Eye (tissue), 1 donor: ENCODE data around the gene PTPRN2.

Source experiments
- DNase-seq: peaks from one replicate; pipeline ENCODE4 v3.0.0-alpha.2; 2015

The PTPRN2 gene

DNA sequence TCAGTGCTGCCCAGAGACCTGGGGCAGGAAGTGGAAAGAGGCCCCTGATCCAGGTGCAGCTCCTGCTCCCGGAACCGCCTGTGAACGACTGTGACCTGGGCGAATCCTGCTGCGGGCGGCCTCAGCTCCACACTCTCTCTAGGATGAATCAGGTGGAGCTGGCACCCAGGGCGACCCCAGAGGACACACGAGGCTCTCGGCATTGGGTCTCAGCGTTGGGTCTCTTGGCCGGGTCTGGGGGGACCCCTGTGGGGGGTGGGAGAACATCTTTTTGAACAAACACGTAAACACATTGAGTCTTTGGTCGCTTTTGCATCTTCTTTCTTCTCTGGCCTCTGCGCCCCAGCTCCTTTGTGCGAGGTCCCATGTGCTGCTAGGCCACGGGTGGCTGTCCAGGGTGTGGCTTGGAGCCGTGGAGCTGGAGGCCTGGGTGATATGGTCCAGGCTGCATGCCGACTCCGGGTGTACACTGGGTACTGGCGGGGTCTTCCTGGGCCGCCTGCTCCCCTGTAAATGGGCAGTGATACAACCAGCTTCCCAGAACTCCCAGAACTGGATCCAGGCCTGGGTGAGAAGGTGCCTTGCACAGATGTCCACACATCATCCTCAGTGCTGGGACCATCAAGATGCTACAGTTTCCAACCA is 815.0 kb downstream of the PTPRN2 start:
- DNase-seq = no peak

GRCh38 chr7:157771689-157772088 is 815.9 kb downstream of the PTPRN2 start:
- no peak for DNase-seq

GRCh38 chr7:157770716-157771320 is 816.8 kb downstream of the PTPRN2 start:
- DNase-seq = no peak

DNA sequence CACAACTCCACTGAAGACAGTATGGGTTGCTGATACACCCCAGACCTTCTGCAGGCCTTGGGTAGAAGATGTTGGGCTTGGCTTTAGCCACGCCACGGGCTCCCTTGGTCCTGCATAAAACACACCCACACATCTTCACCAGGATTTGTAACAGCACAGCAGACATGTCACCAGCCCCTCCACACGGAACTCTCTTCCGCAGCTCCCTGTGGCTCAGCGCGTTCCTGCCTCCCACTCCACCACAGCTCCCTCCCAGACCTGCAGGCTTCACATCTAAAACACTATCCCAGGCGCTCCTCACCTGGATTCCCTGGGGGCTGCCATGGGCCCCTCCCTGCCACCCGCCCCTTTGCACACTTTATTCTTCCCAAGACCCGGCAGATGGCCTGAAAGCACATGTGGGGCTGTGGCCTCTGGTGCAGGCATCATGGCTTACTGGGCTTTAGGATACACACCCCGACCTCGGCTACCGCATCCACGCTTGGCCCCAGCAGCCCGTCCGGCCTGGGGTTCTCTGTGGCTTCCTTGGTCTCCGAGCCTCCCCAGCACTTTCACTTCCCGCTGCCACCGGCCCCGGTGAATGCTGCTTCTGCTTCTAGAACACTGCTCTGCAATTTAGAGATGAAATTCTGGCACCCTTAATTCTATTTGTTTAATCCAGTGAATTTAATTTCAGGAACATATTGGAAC is 818.0 kb downstream of the PTPRN2 start:
- DNase-seq = no peak

GRCh38 chr7:157769086-157769485 is 818.5 kb downstream of the PTPRN2 start:
- peak; percentile 76 for DNase-seq

DNA sequence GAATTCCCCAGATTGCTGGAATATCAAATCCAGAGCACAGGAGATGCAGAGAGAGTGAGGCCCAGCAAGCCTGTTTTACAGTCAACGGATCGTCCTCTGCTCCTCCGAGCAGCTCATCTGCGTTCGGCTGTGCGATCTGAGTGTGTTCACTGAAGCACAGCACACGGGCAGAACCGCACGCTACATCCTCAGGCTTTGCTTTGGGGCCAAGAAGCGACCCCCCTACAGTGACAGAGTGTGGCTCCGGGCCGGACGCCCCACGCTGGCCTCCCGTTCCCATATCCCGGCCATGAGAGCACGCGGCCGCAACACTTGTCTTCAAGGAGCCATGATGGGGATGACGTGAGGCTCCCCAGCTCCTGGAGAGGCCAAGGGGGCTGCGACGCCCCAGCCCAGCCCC is 819.4 kb downstream of the PTPRN2 start:
- DNase-seq = peak; percentile 71

DNA sequence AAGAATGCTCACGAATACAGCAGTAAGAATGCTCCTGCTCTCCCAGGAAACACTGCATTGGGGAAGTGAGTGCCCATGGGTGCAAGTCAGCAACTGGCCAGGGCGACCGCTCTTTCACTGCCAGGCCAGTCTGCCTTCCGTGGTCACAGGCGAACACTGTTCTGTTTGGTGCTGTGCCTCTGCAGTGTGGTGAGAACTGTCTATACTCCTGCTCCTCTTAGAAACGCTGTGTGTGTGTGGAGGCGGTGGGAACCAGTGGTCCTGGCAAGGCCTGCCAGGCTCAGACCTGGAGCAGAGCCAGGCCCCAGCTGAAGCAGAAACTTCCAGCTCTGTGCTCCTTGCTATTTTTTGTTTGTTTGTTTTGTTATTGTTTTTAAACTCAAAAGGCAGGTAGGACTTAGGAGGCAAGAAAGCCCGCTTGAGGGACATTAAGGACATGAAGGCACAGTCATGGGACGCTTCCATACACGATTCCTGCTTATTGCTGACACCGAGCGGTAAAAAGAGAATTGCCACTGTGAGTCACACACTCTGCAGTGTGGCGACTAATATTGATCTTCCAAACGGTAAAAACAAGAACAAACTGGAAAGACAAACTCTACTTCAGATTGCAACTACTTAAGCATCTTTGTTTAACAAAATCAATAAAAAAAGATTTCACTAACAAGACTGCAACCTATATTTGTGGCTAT is 820.0 kb downstream of the PTPRN2 start:
- DNase-seq = no peak

DNA sequence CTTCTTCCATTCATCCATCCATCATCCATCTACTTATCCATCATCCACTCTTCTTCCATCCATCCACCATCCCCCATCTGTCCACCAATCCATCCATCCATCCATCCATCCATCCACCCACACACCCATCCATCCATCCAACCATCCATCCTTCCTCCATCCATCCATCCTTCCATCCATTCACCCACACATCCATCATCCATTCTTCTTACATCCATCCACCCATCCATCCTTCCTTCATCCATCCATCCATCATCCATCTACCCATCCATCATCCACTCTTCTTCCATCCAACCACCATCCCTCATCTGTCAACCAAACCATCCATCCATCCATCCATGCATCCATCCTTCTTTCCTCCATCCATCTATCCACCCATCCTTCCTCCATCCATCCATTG is 821.5 kb downstream of the PTPRN2 start:
- DNase-seq = no peak

DNA sequence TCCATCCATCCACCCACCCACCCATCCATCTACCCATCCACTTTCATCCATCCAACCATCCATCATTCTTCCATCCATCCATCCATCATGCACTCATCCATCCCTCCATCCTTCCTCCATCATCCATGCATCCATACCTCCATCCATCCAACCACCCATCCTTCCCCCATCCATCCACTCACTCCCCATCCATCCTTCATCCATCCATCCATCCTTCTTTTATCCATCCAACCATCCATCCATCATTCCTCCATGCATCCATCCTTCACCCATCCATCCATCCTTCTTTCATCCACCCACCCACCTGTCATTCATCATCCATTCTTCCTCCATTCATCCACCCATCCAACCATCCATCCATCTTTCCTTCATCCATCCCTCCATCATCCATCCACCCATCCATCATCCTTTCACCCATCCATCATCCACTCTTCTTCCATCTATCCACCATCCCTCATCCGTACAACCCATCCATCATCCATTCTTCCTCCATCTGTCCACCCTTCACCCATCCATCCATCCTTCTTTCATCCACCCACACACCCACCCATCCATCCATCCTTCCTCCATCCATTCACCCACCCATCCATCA is 822.6 kb downstream of the PTPRN2 start:
- no peak for DNase-seq

DNA sequence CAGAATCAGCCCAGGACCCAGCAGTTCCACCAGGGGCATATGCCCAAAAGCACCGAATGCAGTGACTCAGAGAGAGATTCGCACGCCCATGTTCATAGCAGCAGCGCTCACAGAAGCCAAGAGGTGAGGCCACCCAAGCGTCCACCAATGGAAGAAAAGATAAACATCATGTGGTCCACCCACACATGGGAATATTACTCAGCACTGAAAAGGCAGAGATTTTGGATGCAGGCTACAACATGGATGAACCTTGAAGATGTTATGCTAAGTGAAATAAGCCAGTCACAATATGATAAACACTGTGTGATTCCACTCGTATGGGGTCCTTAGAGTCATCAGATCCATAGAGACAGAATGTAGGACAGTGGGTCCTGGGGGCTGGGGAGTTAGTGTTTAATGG is 823.4 kb downstream of the PTPRN2 start:
- DNase-seq = no peak

DNA sequence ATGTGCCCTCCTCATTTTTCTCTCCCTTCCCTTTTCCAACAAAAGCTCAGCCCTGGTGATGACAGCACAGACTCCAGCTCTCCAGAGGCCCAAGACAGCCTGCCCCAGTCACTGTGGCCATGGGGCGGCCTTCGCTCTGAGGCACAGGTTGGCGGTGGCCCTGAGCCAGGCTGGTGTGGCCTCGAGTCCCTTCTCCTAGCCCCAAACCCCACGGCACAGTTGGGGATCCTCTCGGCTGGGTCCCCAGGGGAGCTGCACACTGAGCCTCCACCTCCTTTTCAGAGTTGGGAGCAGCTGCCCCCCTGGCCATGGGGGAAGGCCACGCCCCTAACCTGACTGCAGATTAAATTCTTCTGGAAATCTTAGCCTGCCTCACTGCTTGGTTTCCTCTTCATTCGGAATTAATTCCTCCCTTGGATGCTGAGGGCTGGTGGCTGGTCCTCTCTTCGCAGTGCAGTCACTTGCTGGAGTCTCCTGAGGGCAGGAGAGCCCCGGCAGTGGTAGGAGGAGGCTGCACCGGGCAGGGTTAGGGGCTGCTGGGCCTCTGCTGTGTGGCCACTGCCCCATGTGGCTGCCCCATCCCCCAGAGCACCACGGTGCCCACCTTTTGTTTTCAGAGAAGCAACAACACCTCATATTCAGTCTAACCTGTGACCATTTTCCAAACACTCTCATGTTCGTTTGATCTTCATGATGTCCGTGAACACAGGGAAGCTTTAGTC is 824.2 kb downstream of the PTPRN2 start:
- DNase-seq = no peak

GRCh38 chr7:157762824-157763223 is 824.8 kb downstream of the PTPRN2 start:
- DNase-seq = no peak

- DNase-seq = no peak
These were observed 827.5 kb downstream of the PTPRN2 start for GRCh38 chr7:157760004-157760730.

GRCh38 chr7:157759246-157759805 is 828.3 kb downstream of the PTPRN2 start:
- DNase-seq = no peak

- no peak for DNase-seq
These were observed 829.0 kb downstream of the PTPRN2 start for GRCh38 chr7:157758468-157759245.

DNA sequence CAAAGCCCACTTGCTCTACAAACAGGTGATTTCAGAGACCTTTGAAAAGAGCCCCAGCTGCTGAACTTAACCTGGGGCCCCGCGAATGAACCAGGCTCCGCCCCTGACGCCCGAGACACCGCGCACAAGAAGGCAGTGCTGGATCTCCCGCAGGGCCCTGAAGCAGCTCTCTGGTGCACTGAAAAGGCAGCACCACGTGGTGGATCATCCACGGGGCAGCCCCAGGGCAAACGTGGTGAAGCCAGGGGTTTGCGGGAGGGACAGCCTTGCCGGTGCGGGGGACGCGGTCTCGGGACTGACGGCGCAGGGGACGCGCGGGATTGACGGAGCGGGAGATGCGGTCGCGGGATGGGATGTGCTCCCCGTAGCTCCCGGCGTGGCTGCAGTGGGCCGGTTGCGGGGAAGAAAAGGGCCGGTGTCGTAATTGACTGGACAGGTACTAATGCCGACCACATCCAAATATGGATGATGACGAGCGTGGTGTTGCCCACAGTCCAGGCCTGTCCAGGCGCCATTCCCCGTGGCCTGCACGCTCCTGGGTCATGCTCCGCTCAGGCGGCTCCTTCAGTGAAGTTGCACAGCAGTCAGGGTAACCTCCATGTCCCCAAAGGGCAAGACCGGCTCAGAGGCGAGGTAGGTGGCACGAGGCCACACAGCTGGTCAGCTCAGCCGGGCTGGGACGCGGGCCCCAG is 829.7 kb downstream of the PTPRN2 start:
- DNase-seq = no peak

DNA sequence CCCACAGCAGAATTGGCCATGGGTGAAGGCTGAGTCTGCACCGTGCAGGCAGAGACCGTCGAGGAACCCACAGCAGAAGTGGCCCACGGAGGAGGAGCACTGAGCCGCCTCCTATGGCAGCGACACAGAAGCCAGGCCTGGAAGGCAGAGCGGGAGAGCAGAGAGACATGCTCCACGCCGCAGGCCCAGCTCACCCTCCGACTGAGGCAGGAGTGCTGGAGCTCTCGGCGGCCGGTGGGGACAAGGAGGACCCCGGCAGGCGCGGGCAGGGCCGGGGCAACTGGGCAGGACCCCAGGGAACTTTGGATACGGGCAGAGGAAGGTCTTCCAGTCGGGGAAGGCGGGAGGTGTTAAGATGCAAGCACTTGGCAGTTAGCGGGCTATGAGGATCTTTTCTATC is 830.4 kb downstream of the PTPRN2 start:
- DNase-seq = no peak

DNA sequence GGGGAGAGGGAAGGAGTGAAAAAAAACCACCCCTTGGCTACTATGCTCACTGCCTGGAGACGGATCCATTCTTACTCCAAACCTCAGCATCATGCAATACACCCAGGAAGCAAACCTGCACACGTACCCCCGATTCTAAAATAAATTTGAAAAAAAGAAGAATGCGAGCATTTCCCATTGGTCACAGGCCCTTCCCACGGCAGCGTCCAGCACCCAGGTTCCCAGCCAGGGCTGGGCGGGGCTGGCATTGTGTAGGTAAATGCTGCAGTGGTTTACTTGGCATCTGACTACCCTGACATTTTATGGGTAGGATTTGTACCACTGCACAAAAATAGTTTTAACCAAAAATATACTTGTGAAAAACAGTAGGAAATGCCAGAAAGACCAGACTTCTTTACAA is 831.9 kb downstream of the PTPRN2 start:
- DNase-seq = no peak

DNA sequence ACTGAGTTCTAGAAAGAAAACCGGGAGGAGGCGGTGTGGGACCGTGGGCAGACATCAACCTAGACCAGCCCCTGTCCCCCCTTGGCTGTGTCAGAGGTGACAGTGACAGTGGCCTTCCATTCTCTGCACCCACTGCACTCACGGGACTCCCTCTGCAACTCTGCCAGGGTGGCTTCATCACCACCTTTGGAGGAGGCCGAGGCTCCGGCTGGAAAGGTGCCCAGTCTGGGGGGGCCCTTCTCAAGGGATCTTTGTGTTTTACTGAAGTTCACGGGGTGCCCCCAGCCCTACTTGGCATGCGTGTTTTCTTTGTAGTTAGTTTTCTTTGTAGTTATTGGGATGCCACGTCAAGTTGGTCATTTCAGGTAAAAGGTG is 833.2 kb downstream of the PTPRN2 start:
- no peak for DNase-seq

- no peak for DNase-seq
These were observed 833.8 kb downstream of the PTPRN2 start for GRCh38 chr7:157753713-157754415.
